Calu3 (cell line): ENCODE measurements around the gene ALOX12B. TPM values are rescaled to one million over a fixed set of nuclear protein-coding genes. Genes with fewer than 3 reads are reported as not detected.
A peak's percentile ranks its signal among the peaks of the same experiment; 100 is the strongest.

Source experiments
- BruUV-seq: library from RNA; stranded (reverse); fragments of 400-500 nt; replicated peaks from 2 replicates; lab custom pipeline; 2021; lab: Mats Ljungman, UMichigan
- CTCF ChIA-PET: fragments of 300-600 bp; sonication (Branson Sonifier 250); formaldehyde crosslinking; loops from one replicate; lab custom pipeline; 2022; ENCODE audit warnings: antibody characterized with exemption; lab: Charles Lee
- DNase-seq: peaks from one replicate; pipeline ENCODE4 v3.0.0; 2022
- H3K27ac Mint-ChIP-seq: one replicate; pipeline ENCODE4 v1.8.0; 2022; ENCODE audit warnings: mixed read lengths; ENCODE audit not compliant: unreplicated experiment
- H3K27me3 Mint-ChIP-seq: one replicate; pipeline ENCODE4 v1.8.0; 2022; ENCODE audit warnings: mixed read lengths; ENCODE audit not compliant: unreplicated experiment
- H3K36me3 Mint-ChIP-seq: one replicate; pipeline ENCODE4 v1.8.0; 2022; ENCODE audit warnings: mild to moderate bottlenecking, moderate library complexity, mixed read lengths; ENCODE audit not compliant: insufficient read depth, unreplicated experiment
- H3K4me1 Mint-ChIP-seq: one replicate; pipeline ENCODE4 v1.8.0; 2022; ENCODE audit warnings: mild to moderate bottlenecking, low read depth, mixed read lengths; ENCODE audit not compliant: unreplicated experiment
- H3K4me3 Mint-ChIP-seq: one replicate; pipeline ENCODE4 v1.8.0; 2022; ENCODE audit warnings: mild to moderate bottlenecking, low read depth, moderate library complexity, mixed read lengths; ENCODE audit not compliant: unreplicated experiment
- H3K9me3 Mint-ChIP-seq: one replicate; pipeline ENCODE4 v1.8.0; 2022; ENCODE audit warnings: low read depth, mixed read lengths; ENCODE audit not compliant: unreplicated experiment
- CTCF ChIP-seq: fragments of 200-600 bp; IDR thresholded peaks from one replicate; pipeline ENCODE4 v1.8.0; 2022; ENCODE audit warnings: antibody characterized with exemption; ENCODE audit not compliant: unreplicated experiment
- intact Hi-C: fragments of 100-400 bp; cut with micrococcal nuclease; formaldehyde crosslinking; loops from one replicate; pipeline ENCODE4 v1.10.0; 2022; ENCODE audit not compliant: unreplicated experiment
- total RNA-seq: library from RNA; stranded (reverse); gene quantifications from 2 replicates; pipeline ENCODE4 v1.2.3, GENCODE V29; 2022

The ALOX12B gene
- total RNA-seq, 1 experiment from 2014 or later, result not detected

GRCh38 chr17:8124350-8125153 is 37.0 kb upstream of the ALOX12B start:
- DNase-seq, result no peak
- H3K4me3 Mint-ChIP-seq, result peak overlapping the region; percentile 91
- H3K36me3 Mint-ChIP-seq, result peaks cover 43% of the 10 kb centered on the region
- BruUV-seq, result no TSS peak
- CTCF ChIA-PET, result interaction anchor here (1.0 kb wide), 1 partner anchor 31 kb away, joined by 3 read pairs; no protein-coding TSS in a partner anchor
- intact Hi-C loops, result loop anchor here (2.0 to 5.0 kb wide), 2 partner anchors 33 to 176 kb away; no protein-coding TSS in a partner anchor
- peaks cover 73% of the 10 kb centered on the region for H3K27me3 Mint-ChIP-seq
- H3K27ac Mint-ChIP-seq, result peak overlapping the region; percentile 72
- peaks cover 56% of the 10 kb centered on the region for H3K4me1 Mint-ChIP-seq
- no peak for TF ChIP-seq CTCF
- no peaks in the 10 kb centered on the region for H3K9me3 Mint-ChIP-seq

GRCh38 chr17:8123695-8124349 is 36.3 kb upstream of the ALOX12B start, which contains the start of gene HES7:
HES7 (minus strand) TSS chr17:8124106; CDS start chr17:8124084, 22 bp downstream.
- Mint-ChIP-seq H3K4me3 (peak within 1 kb of the TSS; percentile 91), H3K27me3 (peaks cover 68% of the 10 kb centered on the region), H3K9me3 (no peaks in the 10 kb centered on the region), H3K27ac (peak within 1 kb of the TSS; percentile 72), H3K4me1 (peaks cover 57% of the 10 kb centered on the region), H3K36me3 (peaks cover 50% of the 10 kb centered on the region)
- intact Hi-C loops, result loop anchor here (2.0 to 5.0 kb wide), 2 partner anchors 33 to 177 kb away; no protein-coding TSS in a partner anchor
- no peak for DNase-seq
- no TSS peak for BruUV-seq
- CTCF ChIA-PET, result interaction anchor here (1.0 kb wide), 1 partner anchor 32 kb away, joined by 3 read pairs; no protein-coding TSS in a partner anchor
- no peak for TF ChIP-seq CTCF

GRCh38 chr17:8122924-8123694 is 35.6 kb upstream of the ALOX12B start:
- peaks cover 68% of the 10 kb centered on the region for H3K27me3 Mint-ChIP-seq
- CTCF ChIA-PET, result no interaction called here
- no TSS peak for BruUV-seq
- no peaks in the 10 kb centered on the region for H3K9me3 Mint-ChIP-seq
- H3K4me1 Mint-ChIP-seq, result peaks cover 64% of the 10 kb centered on the region
- DNase-seq, result no peak
- peaks cover 57% of the 10 kb centered on the region for H3K36me3 Mint-ChIP-seq
- peak overlapping the region; percentile 48 for H3K27ac Mint-ChIP-seq
- intact Hi-C loops, result loop anchor here (5.0 kb wide), 1 partner anchor 34 kb away; no protein-coding TSS in a partner anchor
- H3K4me3 Mint-ChIP-seq, result peak overlapping the region; percentile 91
- no peak for TF ChIP-seq CTCF
